Panc1 (cell line): ENCODE measurements around the gene GRN.
"Not testable (repeated sequence)": the region's sequence is repeated elsewhere in the genome, so short reads cannot be mapped to it uniquely, and the experiment has no call there.

Experiments used
- CTCF ChIP-seq: fragments of 450-650 bp; IDR thresholded peaks from 2 replicates; pipeline ENCODE4 v1.5.1; 2017; ENCODE audit warnings: mild to moderate bottlenecking
- POLR2AphosphoS5 ChIP-seq: IDR thresholded peaks from 2 replicates; pipeline ENCODE4 v1.6.1; 2012; ENCODE audit warnings: mild to moderate bottlenecking, low read depth, low read length, moderate library complexity
- SIN3A ChIP-seq: IDR thresholded peaks from 2 replicates; pipeline ENCODE4 v1.6.1; 2012; ENCODE audit warnings: low read depth, mild to moderate bottlenecking, low read length, moderate library complexity, borderline replicate concordance; ENCODE audit not compliant: insufficient read depth
- TF ChIP-seq, protein P1 (sequence below), 2 experiments: IDR thresholded peaks; 2 replicates each; pipeline ENCODE4 v1.6.1; 2011 to 2012; ENCODE audit warnings: low read depth in 2 of 2, control low read depth in 1 of 2, low read length in 1 of 2, mild to moderate bottlenecking in 1 of 2, moderate library complexity in 1 of 2; ENCODE audit not compliant: insufficient read depth in 1 of 2

DNA sequence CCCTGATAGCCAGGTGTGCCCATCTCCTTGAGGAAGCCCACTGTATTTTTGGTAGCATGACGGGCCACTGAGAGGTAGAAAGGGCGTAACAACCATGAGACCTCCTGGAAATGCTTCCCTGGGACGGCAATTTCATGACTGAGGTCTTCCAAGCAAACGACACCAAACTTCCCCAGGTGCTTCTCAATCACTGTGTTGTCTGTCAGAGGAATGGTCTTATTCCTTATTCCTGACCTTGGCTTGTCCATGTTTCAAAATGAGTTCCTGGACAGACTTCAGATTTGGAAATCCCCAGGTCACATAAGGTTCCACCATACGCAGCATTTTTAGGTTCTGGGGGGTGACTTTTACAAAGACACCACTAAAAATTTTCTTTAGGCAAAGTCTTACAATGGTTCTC lies 19.9 kb downstream of the GRN start:
- not testable (repeated sequence) for TF ChIP-seq CTCF, POLR2AphosphoS5, SIN3A
- TF ChIP-seq, protein P1, sequence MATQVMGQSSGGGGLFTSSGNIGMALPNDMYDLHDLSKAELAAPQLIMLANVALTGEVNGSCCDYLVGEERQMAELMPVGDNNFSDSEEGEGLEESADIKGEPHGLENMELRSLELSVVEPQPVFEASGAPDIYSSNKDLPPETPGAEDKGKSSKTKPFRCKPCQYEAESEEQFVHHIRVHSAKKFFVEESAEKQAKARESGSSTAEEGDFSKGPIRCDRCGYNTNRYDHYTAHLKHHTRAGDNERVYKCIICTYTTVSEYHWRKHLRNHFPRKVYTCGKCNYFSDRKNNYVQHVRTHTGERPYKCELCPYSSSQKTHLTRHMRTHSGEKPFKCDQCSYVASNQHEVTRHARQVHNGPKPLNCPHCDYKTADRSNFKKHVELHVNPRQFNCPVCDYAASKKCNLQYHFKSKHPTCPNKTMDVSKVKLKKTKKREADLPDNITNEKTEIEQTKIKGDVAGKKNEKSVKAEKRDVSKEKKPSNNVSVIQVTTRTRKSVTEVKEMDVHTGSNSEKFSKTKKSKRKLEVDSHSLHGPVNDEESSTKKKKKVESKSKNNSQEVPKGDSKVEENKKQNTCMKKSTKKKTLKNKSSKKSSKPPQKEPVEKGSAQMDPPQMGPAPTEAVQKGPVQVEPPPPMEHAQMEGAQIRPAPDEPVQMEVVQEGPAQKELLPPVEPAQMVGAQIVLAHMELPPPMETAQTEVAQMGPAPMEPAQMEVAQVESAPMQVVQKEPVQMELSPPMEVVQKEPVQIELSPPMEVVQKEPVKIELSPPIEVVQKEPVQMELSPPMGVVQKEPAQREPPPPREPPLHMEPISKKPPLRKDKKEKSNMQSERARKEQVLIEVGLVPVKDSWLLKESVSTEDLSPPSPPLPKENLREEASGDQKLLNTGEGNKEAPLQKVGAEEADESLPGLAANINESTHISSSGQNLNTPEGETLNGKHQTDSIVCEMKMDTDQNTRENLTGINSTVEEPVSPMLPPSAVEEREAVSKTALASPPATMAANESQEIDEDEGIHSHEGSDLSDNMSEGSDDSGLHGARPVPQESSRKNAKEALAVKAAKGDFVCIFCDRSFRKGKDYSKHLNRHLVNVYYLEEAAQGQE (IDR thresholded peaks at IDR 0.05; ENCODE audit: insufficient read depth in 1 of 2, low read depth in 2 of 2, low read length in 1 of 2), result not testable (repeated sequence)
